Right atrium auricular region (tissue), 2 donors: ENCODE data around the gene ZBTB16. TPM values are rescaled to one million over a fixed set of nuclear protein-coding genes. Genes with fewer than 3 reads are reported as not detected.
"Not testable (repeated sequence)": the region's sequence is repeated elsewhere in the genome, so short reads cannot be mapped to it uniquely, and the experiment has no call there.

Experiments used
- DNase-seq: peaks from one replicate; pipeline ENCODE4 v3.0.0-alpha.2; 2019; ENCODE audit warnings: low spot score
- H3K27ac ChIP-seq, 2 donors: fragments of 200-600 bp; sonication (generic); 1 replicate in 1 of 2; 2 replicates in 1 of 2; pipeline ENCODE4 v1.5.1; 2016 to 2019
- H3K27me3 ChIP-seq, 2 donors: fragments of 200-600 bp; sonication (generic); one replicate each; pipeline versions ENCODE4 v1.5.1 to v1.6.0; 2017 to 2019
- H3K36me3 ChIP-seq: fragments of 200-600 bp; sonication (generic); one replicate; pipeline ENCODE4 v1.5.1; 2016
- H3K4me1 ChIP-seq, 2 donors: fragments of 200-600 bp; sonication (generic); one replicate each; pipeline versions ENCODE4 v1.5.1 to v1.6.0; 2017 to 2019
- H3K4me3 ChIP-seq, 2 donors: fragments of 200-600 bp; sonication (generic); 1 replicate in 1 of 2; 2 replicates in 1 of 2; pipeline ENCODE4 v1.5.1; 2017 to 2019; ENCODE audit warnings: mild to moderate bottlenecking in 1 of 2, moderate library complexity in 1 of 2
- H3K9me3 ChIP-seq, 2 donors: fragments of 200-600 bp; sonication (generic); one replicate each; pipeline ENCODE4 v1.5.1; 2019
- total RNA-seq, 2 donors: library from RNA; depleted of rRNA; stranded (reverse); fragments of >200 nt; gene quantifications; one replicate each; pipeline ENCODE4 v1.1.0, GENCODE V29; 2016
- TF ChIP-seq, protein P1 (sequence below), 2 donors: fragments of 200-600 bp; sonication (generic); IDR thresholded peaks; one replicate each; pipeline ENCODE4 v1.5.1; 2019; ENCODE audit warnings: antibody characterized with exemption in 2 of 2

Gene ZBTB16
- total RNA-seq, 2 donors from 2014 or later = 65.5 to 101 TPM

DNA sequence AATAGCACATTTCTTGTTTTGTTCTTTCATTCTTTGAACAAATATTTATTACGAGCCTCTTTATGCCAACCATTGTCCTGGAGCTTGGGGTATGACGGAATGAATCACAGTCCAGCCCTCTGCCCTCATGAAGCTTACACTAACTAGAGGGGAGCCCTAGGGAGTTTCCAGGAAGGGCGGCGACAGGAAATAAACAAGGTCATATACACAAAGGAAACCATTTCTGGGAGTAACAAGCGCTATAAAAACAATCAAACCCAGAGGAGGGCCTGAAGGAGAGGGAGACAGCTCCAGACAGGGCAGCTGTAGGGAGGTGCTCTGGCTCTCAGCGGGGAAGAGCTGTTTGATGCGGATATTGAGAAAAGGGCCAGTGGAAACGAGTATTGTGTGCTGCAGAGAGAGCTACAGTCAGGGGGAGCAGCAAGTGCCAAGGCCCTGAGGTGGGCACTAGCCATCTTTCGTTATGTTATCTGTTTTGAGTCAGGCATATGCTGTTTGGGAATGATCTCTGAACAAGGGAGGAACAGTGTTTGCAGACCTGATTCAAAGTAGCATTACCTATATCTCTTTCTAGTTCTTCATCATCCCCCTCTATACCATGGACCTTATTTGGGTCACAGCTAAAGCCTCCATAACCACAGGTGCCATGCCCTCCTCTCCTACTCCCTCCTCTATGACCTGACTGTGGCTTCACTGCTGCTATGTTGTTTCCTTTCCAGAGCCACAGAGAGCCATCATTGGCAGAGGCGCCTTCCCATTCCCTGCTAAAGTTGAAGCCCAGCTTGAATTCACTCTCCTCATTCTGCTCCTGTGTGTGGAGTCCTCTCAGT, 15.3 kb upstream of the ZBTB16 start:
- Histone ChIP-seq H3K9me3 (no peaks in the 10 kb centered on the region), H3K27me3 (no peaks in the 10 kb centered on the region), H3K4me3 (no peak overlapping the region), H3K4me1 (peaks cover 0 to 3% of the 10 kb centered on the region in 2 donors), H3K36me3 (no peaks in the 10 kb centered on the region), H3K27ac (no peak overlapping the region)
- TF ChIP-seq, protein P1, sequence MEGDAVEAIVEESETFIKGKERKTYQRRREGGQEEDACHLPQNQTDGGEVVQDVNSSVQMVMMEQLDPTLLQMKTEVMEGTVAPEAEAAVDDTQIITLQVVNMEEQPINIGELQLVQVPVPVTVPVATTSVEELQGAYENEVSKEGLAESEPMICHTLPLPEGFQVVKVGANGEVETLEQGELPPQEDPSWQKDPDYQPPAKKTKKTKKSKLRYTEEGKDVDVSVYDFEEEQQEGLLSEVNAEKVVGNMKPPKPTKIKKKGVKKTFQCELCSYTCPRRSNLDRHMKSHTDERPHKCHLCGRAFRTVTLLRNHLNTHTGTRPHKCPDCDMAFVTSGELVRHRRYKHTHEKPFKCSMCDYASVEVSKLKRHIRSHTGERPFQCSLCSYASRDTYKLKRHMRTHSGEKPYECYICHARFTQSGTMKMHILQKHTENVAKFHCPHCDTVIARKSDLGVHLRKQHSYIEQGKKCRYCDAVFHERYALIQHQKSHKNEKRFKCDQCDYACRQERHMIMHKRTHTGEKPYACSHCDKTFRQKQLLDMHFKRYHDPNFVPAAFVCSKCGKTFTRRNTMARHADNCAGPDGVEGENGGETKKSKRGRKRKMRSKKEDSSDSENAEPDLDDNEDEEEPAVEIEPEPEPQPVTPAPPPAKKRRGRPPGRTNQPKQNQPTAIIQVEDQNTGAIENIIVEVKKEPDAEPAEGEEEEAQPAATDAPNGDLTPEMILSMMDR (IDR thresholded peaks at IDR 0.05) = no peak
- no peak for DNase-seq

- H3K36me3 ChIP-seq = no peaks in the 10 kb centered on the region
Observed at GRCh38 chr11:114047327-114047726, 12.2 kb upstream of the ZBTB16 start.

DNA sequence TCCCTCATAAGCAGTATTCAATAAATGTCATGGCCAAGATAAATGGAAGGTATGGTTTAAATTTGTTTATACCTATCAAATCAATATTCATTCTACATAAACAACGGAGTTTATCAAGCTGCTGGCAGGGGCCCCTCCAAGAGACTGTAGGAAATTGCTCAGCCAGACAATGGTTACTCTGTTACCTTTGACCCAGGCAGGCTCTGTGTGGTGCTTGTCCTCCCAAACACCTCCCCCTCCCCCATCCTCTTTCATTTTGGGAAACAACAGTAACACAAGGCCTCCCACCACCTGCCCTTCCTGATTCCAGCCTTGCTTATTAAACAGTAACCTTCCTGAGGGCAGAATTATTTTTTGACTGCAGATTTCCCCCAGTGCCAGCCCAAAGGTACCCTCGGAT, 10.5 kb upstream of the ZBTB16 start:
- no peak for DNase-seq
- Histone ChIP-seq H3K9me3 (no peaks in the 10 kb centered on the region), H3K36me3 (no peaks in the 10 kb centered on the region), H3K4me1 (no peaks in the 10 kb centered on the region), H3K4me3 (no peak overlapping the region), H3K27me3 (no peaks in the 10 kb centered on the region), H3K27ac (no peak overlapping the region)
- TF ChIP-seq, protein P1 (IDR thresholded peaks at IDR 0.05) = no peak

More at GRCh38 chr11:114047327-114047726, 12.2 kb upstream of the ZBTB16 start:
- H3K27me3 ChIP-seq = no peaks in the 10 kb centered on the region
- no peak for DNase-seq
- H3K4me3 ChIP-seq = no peak overlapping the region
- H3K9me3 ChIP-seq = no peaks in the 10 kb centered on the region
- TF ChIP-seq, protein P1 (IDR thresholded peaks at IDR 0.05) = no peak
- H3K27ac ChIP-seq = no peak overlapping the region
- no peaks in the 10 kb centered on the region for H3K4me1 ChIP-seq

- H3K27me3 ChIP-seq, DNase-seq, H3K9me3 ChIP-seq, H3K36me3 ChIP-seq, H3K4me3 ChIP-seq, H3K27ac ChIP-seq, H3K4me1 ChIP-seq: not testable (repeated sequence)
Observed at GRCh38 chr11:114049766-114050165, 9.7 kb upstream of the ZBTB16 start.

GRCh38 chr11:114050258-114050927, 9.1 kb upstream of the ZBTB16 start:
- no peaks in the 10 kb centered on the region for H3K36me3 ChIP-seq
- no peak for DNase-seq
- no peak overlapping the region for H3K4me3 ChIP-seq
- TF ChIP-seq, protein P1 (IDR thresholded peaks at IDR 0.05) = no peak
- H3K27ac ChIP-seq = no peak overlapping the region
- H3K9me3 ChIP-seq = no peaks in the 10 kb centered on the region
- H3K4me1 ChIP-seq = no peaks in the 10 kb centered on the region
- no peaks in the 10 kb centered on the region for H3K27me3 ChIP-seq

- TF ChIP-seq, protein P1 (IDR thresholded peaks at IDR 0.05) = no peak
- Histone ChIP-seq H3K4me1 (no peaks in the 10 kb centered on the region), H3K9me3 (no peaks in the 10 kb centered on the region), H3K27ac (no peak overlapping the region), H3K27me3 (no peaks in the 10 kb centered on the region), H3K36me3 (no peaks in the 10 kb centered on the region), H3K4me3 (no peak overlapping the region)
- no peak for DNase-seq
Observed at GRCh38 chr11:114051558-114051957, 8.0 kb upstream of the ZBTB16 start.
